KMS-11 (cell line): Measurements from ENCODE around the gene BCAP31.

Experiments
- H2AFZ ChIP-seq: fragments of 200-600 bp; sonication (generic); 2 replicates; pipeline ENCODE4 v1.6.1; 2016; ENCODE audit warnings: antibody characterized with exemption, mixed run types, low read depth
- H3K27ac ChIP-seq: fragments of 200-600 bp; sonication (generic); 2 replicates; pipeline ENCODE4 v1.6.1; 2016; ENCODE audit warnings: mild to moderate bottlenecking, mixed run types
- H3K27me3 ChIP-seq: fragments of 200-600 bp; sonication (generic); 2 replicates; pipeline ENCODE4 v1.6.1; 2017; ENCODE audit warnings: mild to moderate bottlenecking, low read depth, mixed run types, moderate library complexity; ENCODE audit not compliant: insufficient read depth
- H3K36me3 ChIP-seq: fragments of 200-600 bp; sonication (generic); 2 replicates; pipeline ENCODE4 v1.6.1; 2017; ENCODE audit warnings: mild to moderate bottlenecking, mixed run types; ENCODE audit not compliant: insufficient read depth
- H3K4me1 ChIP-seq: fragments of 200-600 bp; sonication (generic); 2 replicates; pipeline ENCODE4 v1.6.1; 2016; ENCODE audit warnings: mild to moderate bottlenecking, low read depth, mixed run types; ENCODE audit not compliant: poor library complexity, severe bottlenecking
- H3K4me2 ChIP-seq: fragments of 200-600 bp; sonication (generic); 2 replicates; pipeline ENCODE4 v1.7.0; 2016; ENCODE audit warnings: mild to moderate bottlenecking, mixed run types
- H3K4me3 ChIP-seq: fragments of 200-600 bp; sonication (generic); IDR thresholded peaks from 2 replicates; pipeline ENCODE4 v1.6.1; 2017; ENCODE audit warnings: low read depth, low read length, mixed read lengths; ENCODE audit not compliant: insufficient read depth
- H3K79me2 ChIP-seq: fragments of 200-600 bp; sonication (generic); 2 replicates; pipeline ENCODE4 v1.6.1; 2016; ENCODE audit warnings: low read depth, mixed run types; ENCODE audit not compliant: insufficient read depth
- H3K9ac ChIP-seq: fragments of 200-600 bp; sonication (generic); 2 replicates; pipeline ENCODE4 v1.6.1; 2016; ENCODE audit warnings: mild to moderate bottlenecking, mixed run types
- H4K20me1 ChIP-seq: fragments of 200-600 bp; sonication (generic); 2 replicates; pipeline ENCODE4 v1.6.1; 2016; ENCODE audit warnings: mild to moderate bottlenecking, mixed run types; ENCODE audit not compliant: insufficient read depth
- TF ChIP-seq, protein P1 (sequence below): fragments of 200-600 bp; sonication (generic); conservative IDR thresholded peaks from 2 replicates; pipeline ENCODE4 v1.6.1; 2017; ENCODE audit warnings: low read depth, mild to moderate bottlenecking, antibody characterized with exemption, low read length, moderate library complexity, mixed read lengths

Gene BCAP31

DNA sequence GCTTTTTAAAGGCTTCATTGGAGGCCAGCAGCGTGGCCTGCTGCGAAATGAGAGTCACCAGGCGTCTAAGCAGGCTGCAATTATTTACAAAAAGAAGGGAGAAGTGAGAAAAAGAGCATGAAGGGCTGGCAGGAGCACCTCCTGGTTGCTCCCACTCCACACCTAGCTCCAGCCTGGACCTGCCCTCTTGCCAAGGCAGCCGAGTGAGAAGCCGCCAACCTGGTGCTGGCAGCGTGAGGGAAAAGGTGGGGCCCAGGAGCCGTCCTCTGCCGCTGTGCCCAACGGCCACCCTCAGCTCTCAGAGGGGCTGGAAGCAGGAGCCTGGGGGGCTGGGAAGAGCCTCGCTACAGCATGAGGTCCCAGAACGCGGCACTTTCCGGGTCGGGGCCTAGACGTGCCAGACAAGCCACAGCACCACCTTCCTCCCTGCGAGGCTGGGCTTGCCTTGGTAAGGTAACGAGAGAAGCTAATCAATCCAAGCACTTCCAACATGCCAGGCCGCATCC is 20.1 kb downstream of the BCAP31 start:
- Histone ChIP-seq H3K79me2 (no peaks in the 10 kb centered on the region), H3K9ac (no peak overlapping the region), H2AFZ (no peak overlapping the region), H4K20me1 (no peaks in the 10 kb centered on the region), H3K4me1 (no peaks in the 10 kb centered on the region), H3K27ac (no peak overlapping the region), H3K4me3 (no peak overlapping the region), H3K27me3 (no peaks in the 10 kb centered on the region), H3K36me3 (no peaks in the 10 kb centered on the region), H3K4me2 (no peak overlapping the region)
- TF ChIP-seq, protein P1, sequence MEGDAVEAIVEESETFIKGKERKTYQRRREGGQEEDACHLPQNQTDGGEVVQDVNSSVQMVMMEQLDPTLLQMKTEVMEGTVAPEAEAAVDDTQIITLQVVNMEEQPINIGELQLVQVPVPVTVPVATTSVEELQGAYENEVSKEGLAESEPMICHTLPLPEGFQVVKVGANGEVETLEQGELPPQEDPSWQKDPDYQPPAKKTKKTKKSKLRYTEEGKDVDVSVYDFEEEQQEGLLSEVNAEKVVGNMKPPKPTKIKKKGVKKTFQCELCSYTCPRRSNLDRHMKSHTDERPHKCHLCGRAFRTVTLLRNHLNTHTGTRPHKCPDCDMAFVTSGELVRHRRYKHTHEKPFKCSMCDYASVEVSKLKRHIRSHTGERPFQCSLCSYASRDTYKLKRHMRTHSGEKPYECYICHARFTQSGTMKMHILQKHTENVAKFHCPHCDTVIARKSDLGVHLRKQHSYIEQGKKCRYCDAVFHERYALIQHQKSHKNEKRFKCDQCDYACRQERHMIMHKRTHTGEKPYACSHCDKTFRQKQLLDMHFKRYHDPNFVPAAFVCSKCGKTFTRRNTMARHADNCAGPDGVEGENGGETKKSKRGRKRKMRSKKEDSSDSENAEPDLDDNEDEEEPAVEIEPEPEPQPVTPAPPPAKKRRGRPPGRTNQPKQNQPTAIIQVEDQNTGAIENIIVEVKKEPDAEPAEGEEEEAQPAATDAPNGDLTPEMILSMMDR: no peak

DNA sequence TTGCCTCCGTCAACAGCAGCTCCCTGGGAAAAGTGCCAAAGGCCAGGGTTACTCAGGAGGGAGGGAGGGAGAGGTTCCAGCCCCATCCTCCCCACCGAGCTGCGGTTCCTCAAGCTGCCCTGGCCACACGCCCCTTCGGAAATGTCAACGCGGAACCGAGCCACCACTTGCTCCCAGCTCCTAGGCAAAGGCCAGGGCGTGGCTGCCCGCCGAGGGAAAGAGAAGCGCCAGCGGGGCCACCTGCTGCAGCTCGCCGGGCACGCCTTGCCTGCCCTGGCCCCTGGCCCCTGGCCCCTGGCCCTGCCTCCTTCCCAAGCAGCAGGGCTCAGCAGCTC is 21.2 kb downstream of the BCAP31 start:
- H3K9ac ChIP-seq: no peak overlapping the region
- no peak overlapping the region for H3K4me3 ChIP-seq
- TF ChIP-seq, protein P1: no peak
- H3K4me1 ChIP-seq: no peaks in the 10 kb centered on the region
- no peaks in the 10 kb centered on the region for H3K36me3 ChIP-seq
- H2AFZ ChIP-seq: no peak overlapping the region
- no peaks in the 10 kb centered on the region for H4K20me1 ChIP-seq
- no peak overlapping the region for H3K4me2 ChIP-seq
- H3K79me2 ChIP-seq: no peaks in the 10 kb centered on the region
- H3K27me3 ChIP-seq: no peaks in the 10 kb centered on the region
- H3K27ac ChIP-seq: no peak overlapping the region

DNA sequence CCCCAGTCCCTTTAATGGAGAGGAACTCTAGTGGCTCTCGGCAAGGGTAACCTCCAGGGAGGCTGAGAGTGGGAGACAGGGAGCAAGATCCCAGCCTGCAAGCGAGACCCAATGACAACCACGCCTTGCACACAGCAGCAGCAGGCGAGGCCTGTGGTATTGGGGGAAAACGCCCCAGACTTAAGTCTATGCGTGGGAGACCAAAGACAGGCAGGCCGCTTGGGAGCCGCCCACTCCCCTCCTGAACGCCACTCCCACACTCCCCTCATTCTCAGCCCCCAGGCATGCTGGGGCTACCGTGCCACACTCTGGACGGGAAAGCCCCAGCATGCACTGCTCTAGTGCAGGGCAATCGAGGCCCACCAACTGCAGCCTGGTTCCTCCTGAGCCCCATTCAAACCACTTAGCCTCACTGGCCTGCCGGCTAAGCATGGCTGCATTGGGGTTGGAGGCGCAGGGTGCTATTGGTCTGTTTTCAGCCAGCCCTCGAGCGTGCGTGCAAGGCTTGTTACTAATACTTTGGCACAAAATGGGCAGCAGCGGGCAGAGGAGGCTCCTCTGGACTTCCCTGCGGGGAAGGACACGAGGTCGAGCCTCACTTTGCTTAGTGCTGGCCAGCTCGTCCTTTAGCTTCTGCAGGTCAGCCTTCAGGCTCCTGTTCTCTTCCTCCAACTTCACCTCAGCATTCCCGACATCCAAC is 21.7 kb downstream of the BCAP31 start:
- no peaks in the 10 kb centered on the region for H3K36me3 ChIP-seq
- H3K27me3 ChIP-seq: no peaks in the 10 kb centered on the region
- H3K9ac ChIP-seq: no peak overlapping the region
- H3K4me1 ChIP-seq: no peaks in the 10 kb centered on the region
- H4K20me1 ChIP-seq: no peaks in the 10 kb centered on the region
- TF ChIP-seq, protein P1: no peak
- no peak overlapping the region for H2AFZ ChIP-seq
- H3K27ac ChIP-seq: no peak overlapping the region
- H3K4me3 ChIP-seq: no peak overlapping the region
- no peaks in the 10 kb centered on the region for H3K79me2 ChIP-seq
- no peak overlapping the region for H3K4me2 ChIP-seq

DNA sequence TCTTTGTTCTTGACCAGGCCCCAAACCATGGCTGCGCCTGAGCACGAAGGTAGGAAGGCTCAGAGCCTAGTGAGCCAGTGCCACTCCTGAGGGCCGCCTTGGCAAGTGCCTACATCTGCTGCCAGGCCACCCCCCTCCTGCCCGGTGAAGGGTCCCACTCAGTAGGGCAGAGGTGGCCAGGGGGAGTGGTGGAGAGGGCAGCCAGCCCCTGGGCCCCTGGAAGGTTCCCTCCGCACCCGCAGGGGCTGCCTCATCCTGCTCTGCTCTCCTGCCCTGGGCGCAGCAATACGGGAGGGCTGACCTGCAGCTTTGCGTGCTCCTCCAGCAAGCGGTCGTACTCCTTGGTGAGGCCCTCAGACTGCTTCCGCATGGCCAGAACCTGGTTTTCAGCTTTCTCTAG is 22.5 kb downstream of the BCAP31 start:
- Histone ChIP-seq H3K4me2 (no peak overlapping the region), H3K27ac (no peak overlapping the region), H2AFZ (no peak overlapping the region), H3K4me3 (no peak overlapping the region), H3K9ac (no peak overlapping the region), H3K27me3 (no peaks in the 10 kb centered on the region), H3K4me1 (no peaks in the 10 kb centered on the region), H3K36me3 (no peaks in the 10 kb centered on the region), H4K20me1 (no peaks in the 10 kb centered on the region), H3K79me2 (no peaks in the 10 kb centered on the region)
- TF ChIP-seq, protein P1: no peak
